Left hindlimb (tissue), 1 donor: ENCODE results near the gene MILR1.
"Not testable (repeated sequence)": the region's sequence is repeated elsewhere in the genome, so short reads cannot be mapped to it uniquely, and the experiment has no call there.

Source experiments
- DNase-seq: peaks from one replicate; pipeline ENCODE4 v3.0.0-alpha.2; 2018

Gene MILR1

DNA sequence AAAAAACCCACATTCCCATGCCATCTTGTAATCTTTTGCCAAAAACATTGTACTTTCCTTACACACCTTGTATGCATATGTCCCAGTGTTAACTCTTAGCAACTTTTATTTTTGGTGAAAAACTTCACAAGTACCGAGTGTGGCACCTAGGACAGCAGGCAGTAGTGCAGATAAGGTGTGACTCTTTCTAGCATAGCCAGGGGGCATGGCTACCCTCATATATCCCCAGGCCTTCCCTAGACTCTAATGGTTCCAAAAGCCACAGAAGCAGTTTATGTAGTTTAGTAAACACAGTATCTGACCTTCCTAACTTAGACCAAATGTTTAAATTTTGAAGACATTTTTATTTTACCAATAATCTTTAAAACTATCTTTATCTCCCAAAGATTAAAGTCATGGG lies 20.5 kb upstream of the MILR1 start:
- DNase-seq: no peak

DNA sequence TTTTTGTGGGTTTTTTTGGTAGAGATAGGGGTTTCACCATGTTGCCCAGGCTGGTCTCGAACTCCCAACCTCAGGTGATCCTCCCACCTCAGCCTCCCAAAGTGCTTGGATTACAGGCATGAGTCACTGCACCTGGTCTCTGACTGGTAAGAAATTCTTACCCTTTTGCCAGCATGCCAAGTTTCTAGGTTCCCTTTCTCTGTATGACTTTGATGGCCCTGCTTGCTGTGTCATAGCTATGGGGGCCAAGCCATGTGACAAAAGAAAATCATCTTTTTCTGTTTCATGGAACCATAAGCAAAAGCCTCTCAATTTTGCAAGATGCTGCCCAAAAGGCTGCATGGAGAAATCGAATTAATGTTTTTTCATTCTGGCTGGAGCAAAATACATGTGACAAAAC lies 18.9 kb upstream of the MILR1 start:
- not testable (repeated sequence) for DNase-seq

DNA sequence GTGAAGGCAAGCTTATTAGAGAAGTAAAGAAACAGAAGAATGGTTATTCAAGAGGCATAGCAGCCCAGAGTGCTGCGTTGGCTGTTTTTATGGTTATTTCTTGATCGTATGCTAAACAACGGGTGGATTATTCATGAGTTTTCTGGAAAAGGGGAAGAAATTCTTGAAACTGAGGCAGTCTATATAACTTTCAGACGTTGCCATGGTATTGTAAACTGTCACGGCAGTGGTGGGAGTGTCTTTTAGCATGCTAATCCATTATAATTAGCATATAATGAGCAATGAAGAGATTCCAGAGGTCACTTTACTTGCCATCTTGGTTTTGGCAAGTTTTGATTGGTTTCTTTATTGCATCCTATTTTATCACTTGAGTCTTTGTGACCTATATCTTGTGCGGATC lies 17.4 kb upstream of the MILR1 start:
- DNase-seq: no peak

DNA sequence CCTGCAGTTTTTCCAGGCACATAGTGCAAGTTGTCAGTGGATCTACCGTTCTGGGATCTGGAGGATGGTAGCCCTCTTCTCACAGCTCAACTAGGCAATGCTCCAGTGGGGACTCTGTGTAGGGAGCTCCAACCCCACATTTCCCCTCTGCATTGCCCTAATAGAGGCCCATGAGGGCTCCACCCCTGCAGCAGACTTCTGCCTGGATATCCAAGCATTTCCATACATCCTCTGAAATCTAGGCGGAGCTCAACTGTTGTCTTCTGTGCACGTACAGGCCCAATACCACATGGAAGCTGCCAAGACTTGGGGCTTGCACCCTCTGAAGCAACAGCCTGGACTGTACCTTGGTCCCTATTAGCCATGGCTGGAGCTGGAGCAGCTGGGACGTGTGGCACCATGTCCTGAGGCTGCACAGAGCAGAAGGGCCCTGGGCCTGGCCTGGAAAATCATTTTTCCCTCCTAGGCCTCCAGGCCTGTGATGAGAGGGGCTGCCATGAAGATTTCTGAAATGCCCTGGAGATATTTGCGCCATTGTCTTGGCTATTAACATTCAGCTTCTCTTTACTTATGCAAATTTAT lies 10.9 kb upstream of the MILR1 start:
- DNase-seq: no peak

DNA sequence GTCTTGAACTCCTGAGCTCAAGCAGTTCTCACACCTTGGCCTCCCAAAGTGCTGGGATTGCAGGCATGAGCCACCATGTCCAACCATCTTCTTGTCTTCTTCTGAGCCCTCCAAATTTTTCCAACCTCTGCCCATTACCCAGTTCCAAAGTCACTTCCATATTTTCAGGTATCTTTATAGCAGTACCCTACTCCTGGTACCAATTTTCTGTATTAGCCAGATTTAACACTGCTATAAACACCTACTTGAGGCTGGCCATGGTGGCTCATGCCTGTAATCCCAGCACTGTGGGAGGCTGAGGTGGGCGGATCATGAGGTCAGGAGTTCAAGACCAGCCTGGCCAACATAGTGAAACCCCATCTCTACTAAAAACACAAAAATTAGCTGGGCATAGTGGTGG lies 9.4 kb upstream of the MILR1 start:
- not testable (repeated sequence) for DNase-seq

DNA sequence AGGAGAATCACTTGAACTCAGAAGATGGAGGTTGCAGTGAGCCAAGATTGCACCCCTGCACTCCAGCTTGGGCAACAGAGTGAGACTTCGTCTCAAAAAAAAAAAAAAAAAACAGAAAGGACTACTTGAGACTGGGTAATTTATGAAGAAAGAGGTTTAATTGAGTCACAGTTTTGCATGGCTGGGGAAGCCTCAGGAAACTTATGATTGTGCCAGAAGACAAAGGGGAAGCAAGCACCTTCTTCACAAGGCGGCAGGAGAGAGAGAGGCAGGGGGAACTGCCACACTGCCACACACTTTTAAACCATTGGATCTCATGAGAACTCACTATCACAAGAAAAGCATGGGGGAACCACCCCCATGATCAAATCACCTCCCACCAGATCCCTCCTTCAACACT lies 9.0 kb upstream of the MILR1 start:
- no peak for DNase-seq

DNA sequence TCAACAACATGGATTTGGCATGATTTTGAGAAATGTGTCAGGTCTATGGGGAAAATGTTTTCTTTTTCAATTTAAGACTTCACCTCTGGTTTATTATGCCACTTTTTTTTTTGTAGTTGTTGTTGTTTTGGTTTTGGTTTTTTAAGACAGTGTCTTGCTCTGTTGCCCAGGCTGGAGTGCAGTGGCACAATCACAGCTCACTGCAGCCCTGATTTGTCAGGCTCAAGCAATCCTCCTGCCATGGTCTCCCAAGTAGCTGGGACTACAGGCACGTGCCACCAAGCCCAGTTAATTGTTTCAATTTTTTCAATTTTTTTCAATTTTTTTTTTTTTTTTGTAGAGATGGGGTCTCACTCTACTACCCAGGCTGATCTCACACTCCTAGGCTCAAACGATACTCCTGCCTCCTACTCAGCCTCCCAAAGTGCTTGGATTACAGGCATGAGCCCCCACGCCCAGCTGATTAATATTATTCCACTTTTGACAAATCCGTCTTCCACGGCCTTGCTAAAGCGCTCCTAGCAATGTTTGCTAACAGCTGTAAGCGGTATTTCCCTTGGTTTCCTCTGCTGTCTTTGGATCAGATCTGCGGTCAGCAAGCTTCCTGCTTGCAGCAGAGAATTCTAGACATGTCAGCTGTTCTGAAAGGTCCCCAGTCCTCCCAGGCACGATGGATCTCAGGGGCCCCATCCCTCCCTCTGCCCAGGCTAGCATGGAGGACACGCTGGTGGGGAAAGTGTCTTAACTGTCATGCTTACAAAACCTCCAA lies 7.0 kb upstream of the MILR1 start:
- DNase-seq: peak; percentile 51

DNA sequence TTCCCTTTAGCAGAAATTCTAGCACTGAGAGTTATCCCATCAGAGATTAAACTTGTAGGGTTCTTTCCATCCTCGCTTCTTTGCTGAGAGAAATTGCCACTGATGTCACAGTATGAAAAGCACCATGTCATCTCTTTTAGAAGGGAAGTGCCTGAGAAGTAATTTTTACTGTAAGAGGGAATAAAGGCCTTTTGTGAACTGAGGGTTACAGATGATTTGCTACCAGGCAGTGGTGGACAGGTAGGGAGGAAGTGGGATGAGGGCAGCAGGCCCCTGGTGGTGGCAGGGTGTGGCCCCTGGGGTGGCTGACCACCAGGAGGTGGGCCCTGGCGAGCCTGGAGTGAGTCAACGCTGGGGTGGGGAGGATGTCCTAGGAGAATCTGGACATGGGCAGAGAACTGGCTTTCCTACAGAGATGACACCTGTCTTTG lies 6.4 kb upstream of the MILR1 start:
- no peak for DNase-seq

DNA sequence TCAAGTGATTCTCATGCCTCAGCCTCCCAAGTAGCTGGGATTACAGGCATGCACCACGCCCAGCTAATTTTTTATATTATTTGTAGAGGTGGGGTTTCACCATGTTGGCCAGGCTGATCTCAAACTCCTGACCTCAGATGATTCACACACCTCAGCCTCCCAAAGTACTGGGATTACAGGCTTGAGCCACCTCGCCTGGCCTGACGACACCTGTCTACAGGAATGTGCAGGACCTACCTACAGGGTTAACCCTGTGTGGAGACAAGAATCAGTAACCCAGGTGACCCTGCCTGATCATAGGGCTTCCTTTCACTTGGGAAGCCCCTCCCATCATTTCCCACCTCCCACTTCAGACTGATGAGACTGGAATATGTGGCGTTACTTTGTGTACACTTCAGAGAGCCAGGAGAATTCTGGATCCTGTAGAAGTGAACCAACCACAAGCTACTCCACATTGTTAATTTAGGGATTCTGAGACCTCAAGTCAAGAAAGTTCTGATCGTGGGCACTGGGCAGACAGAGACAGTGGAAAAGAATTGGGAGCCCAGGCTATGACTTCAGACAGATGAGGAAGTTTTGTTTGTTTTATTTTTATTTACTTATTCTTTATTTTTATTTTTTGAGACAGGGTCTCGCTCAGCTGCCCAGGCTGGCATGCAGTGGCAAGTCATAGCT lies 5.7 kb upstream of the MILR1 start:
- no peak for DNase-seq

DNA sequence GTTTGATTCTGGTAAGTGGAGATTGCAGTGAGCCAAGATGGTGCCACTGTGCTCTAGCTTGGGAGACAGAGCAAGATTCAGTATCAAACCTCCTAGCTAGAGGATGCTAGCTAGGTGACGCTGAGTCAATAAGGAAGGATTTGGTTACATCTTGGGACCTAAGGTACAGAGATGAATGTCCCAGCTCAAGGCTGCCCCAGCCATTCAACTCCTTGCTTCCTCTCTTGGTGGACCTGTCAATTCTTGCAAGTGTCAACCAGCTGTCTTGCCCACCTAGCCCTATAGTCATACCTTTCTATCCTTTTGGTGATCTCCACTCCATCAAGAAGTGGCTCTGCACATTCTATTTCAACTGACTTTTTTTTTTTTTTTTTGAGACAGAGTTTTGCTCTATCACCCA lies 1.4 kb upstream of the MILR1 start:
- no peak for DNase-seq

DNA sequence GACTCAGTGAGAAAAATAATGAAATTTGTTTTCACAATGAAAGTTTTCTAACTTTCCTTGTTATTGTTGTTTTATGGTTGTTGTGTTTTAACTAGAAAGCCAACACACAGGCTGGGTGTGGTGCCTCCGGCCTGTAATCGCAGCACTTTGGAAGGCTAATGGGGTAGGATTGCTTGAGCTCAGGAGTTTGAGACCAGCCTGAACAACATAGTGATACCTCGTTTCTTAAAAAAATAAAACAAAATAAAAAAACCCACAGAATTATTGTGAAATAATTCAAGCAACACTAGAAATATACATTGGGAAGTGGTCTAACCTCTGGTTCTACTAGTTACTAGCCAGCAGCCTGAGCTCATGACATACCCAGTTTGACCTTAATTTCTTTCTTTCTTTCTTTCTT lies 630 bp downstream of the MILR1 start:
- no peak for DNase-seq

DNA sequence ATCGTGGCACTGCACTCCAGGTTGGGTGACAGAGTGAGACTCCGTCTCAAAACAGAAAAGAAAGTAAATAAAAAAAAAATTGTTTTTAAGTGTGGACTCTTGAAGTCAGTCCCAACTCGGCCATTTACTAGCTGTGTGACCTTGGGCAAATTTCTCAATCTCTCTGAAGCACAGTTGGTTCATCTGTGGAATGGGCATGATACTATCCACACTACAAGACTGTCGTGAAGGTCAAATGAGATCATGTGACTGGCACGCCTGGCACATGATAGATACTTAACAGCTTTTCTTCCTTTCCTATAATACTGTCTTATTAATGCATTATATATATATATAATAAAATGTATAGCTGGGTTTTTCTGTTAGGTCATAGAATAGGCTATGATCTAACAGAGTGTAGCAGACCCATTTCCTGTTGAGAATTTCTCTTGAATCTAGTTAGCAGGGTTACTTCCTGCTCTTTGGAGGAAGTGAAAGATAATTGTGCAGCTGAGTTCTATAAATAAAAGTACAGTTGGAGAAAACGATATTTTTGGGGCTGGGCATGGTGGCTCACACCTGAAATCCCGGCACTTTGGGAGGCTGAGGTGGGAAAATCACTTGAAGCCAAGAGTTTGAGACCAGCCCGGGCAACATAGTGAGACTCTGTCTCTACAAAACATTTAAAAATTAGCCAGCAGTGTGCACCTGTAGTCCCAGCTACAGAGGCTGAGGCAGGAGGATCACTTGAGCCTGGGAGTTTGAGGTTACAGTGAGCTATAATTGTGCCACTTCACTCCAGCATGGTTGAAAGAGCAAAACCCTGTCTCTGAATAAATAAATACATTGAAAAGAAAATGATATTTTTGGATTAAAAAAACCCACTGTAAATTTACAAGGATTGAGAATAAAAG lies 7.3 kb downstream of the MILR1 start:
- no peak for DNase-seq

DNA sequence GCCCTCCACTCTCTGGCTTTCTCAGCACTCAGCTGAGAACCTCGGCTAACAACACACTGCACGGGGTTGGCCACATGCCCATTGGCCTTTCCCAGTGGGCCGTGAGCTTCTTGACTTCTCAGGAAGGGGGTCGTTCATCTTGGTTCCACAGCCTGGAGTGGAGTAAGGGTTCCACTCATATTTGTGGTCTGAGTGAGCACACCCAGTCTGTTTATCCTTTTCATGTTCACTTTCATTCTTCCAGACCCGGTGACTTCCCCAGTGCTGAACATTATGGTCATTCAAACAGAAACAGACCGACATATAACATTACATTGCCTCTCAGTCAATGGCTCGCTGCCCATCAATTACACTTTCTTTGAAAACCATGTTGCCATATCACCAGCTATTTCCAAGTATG lies 8.2 kb downstream of the MILR1 start:
- no peak for DNase-seq

DNA sequence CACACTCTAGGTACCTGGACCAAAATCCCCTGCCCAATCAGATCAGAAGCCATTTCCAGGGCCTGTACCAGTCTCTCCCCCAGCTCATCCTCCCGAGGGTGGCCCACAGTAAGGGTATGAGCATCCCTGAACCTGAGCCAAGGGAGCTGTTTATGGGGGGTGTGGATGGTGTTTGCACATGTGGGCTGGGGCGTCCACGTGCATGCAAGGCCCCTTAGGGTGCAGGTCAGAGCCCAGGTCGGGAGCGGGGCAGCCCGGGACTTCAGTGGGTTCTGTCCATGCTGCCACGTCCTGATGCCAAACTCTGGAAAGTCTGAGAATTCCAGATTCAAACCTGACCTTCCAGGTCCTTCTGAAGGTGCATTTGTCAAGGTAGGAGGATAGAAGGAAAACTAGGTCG lies 9.8 kb downstream of the MILR1 start:
- no peak for DNase-seq

DNA sequence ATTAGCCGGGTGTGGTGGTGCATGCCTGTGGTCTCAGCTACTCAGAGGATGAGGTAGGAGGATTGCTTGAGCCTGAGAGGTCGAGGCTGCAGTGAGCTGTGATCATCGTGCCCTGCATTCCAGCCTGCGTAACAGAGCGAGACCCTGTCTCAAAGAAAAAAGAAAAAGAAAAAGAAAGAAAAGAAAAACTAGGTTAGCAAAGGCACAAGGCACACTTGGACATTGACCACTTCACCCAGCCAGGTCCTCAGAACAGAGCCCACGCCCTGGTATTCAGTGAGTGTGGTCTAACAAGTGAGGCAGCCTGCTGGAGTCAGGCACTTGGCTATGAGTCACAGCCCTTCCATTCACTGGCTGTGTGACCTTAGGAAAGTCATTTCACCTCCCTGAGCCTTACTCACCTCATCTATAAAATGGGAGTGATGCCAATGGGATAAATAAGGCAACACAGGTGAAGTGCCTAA lies 10.4 kb downstream of the MILR1 start:
- DNase-seq: no peak

DNA sequence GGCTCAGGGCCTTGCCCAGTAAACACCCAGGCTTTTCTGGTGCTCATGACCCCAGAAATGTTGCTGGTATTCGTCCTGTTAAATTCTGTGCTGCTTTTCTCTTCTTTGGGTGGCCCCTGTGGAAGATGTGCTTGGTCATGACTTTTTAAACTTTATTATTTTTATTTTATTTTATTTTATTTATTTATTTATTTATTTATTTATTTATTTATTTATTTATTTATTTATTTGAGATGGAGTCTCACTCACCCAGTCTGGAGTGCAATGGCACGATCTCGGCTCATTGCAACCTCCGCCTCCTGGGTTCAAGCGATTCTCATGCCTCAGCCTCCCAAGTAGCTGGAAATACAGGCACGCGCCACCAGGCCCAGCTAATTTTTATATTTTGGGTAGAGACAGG lies 10.9 kb downstream of the MILR1 start:
- not testable (repeated sequence) for DNase-seq

DNA sequence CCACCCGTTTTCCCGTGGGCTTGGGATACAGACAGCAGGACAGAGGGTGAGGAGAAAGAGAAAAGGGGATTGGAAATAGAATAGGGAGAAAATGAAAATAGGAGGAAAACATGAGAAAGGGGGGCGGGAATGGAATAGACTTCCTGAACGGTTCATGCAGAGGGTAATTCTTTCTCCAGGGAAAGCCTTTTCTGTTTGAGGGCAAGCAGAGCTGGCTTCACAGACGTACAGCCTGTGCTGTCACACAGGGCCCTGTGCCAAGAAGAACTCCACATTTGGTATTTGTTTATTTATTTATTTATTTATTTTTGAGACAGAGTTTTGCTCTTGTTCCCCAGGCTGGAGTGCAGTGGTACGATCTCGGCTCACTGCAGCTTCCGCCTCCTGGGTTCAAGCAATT lies 12.0 kb downstream of the MILR1 start:
- DNase-seq: peak; percentile 50

DNA sequence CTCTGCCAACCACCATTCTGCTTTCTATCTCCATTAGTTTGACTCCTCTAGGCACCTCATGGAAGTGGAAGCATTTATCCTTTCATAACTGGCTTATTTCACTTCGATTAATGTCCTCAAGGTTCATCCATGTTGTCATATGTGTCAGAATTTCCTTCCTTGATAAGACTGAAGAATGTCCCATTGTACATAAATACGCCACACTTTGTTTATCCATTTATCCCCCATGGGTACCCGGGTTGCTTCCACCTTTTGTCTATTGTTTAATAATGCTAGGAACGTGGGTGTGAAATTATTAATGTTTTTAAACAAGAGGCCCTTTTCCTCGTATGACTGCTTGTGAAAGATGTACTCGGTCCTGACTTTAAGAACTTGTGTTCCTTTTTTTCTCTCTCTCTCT lies 12.9 kb downstream of the MILR1 start:
- no peak for DNase-seq

DNA sequence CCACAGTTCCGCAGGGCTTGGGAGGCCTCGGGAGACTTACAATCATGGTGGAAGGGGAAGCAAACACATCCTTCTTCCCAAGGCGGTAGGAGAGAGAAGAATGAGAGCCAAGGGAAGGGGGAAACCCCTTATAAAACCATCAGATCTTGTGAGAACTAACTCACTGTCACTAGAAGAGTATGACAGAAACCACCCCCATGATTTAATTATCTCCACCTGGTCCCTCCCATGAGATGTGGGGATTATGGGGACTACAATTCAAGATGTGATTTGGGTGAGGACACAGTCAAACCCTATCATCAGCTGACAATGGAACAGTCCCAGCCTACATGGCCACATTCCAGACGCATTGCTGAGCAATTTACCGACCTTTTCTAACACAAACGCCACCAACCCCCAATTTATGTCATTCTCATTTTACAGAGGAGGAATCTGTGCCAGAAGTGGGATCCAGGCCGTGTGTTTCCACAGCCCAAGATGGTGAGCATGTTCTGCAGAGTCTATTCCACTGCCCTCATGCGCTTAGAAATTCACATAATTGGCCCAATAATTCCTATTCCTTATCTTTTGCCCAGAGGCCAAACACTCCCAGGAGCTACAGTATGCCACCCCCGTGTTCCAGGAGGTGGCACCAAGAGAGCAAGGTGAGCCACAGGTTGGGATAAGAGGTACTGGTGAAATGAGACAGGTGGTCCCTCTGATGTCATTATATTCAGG lies 17.3 kb downstream of the MILR1 start:
- no peak for DNase-seq

DNA sequence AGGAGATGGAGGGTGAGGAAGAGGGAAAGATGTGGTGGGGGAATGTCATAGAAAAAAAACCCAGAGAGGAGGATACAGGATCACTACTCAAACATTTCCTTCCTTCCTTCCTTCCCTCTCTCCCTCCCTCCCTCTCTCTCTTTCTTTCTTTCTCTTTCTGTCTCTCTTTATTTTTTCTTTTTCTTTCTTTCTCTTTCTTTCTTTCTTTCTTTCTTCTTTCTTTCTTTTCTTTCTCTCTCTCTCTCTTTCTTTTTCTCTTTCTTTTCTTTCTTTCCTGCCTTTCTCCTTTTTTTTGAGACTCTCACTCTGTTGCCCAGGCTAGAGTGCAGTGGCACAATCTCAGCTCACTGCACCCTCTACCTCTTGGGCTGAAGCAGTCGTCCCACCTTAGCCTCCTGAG lies 17.9 kb downstream of the MILR1 start:
- DNase-seq: not testable (repeated sequence)

DNA sequence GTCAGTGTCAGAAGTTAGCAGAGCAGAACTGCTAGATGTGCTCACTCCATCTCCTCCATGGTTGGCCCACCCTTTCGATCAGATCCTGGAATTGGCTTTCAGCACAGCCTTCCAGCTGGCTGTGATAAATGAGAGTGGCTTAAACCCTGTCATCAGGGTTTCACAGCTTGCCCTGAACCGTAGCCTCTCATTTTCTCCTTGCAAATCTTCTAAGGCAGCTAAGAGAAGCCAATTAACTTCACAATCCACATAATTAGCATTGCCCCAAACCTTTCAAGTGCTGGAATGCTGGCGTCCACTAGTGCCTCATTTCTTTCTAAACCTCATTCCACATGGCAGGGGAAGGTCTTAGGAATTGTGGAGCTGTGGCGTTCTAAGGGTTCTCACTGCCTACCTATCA lies 21.7 kb downstream of the MILR1 start:
- DNase-seq: no peak

DNA sequence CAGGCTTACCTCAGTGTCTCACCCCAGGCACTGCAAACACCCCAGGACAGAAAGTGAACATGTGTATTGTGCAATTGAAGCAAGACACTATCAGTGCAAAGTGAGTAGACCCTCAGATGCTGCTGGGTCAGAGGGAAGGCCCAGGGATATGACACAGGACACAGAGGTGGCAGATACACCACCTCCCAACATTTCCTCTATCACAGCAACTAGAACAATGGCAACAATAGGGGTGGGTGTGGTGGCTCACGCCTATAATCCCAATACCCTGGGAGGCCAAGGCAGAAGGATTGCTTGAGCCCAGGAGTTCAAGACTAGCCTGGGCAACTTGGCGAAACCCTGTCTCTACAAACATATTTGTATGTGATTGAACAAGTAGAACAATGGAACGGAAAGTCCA lies 22.5 kb downstream of the MILR1 start:
- DNase-seq: no peak

DNA sequence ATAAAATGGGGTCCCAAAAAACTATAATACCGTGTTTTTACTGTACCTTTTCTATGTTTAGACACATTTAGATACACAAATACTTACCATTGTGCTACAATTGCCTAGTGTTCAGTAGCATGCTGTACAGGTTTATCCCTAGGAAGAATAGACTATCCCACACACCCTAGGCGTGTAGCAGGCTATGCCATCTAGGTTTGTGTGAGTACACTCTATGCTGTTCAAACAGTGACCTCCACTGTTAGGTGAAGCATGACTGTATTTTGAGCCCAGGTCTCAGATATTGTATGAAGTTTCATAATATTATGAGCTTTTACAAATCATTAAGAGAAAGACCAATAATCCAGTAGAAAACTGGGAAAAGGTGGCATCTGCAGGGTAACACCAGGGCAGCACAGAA lies 23.6 kb downstream of the MILR1 start:
- no peak for DNase-seq
